ENCODE data around the gene RALGAPA2.

The RALGAPA2 gene

GRCh38 chr20:20362774-20363433 lies 349.5 kb downstream of the RALGAPA2 start:
- no peak for ATAC-seq
- TF ChIP-seq TOX (CRISPR knock-in tag; IDR thresholded peaks at IDR 0.05; ENCODE audit: borderline replicate concordance): no peak
- no peak for TF ChIP-seq SNAI2 (CRISPR knock-in tag; IDR thresholded peaks at IDR 0.05)
- TF ChIP-seq ZNF565 (CRISPR knock-in tag; conservative IDR thresholded peaks at IDR 0.05; ENCODE audit: low read depth): no peak
- TF ChIP-seq ZNF8 (CRISPR knock-in tag; IDR thresholded peaks at IDR 0.05): no peak
- no peak for TF ChIP-seq POU6F1 (CRISPR knock-in tag; IDR thresholded peaks at IDR 0.05; ENCODE audit: borderline replicate concordance, low read depth)
- TF ChIP-seq ZFP30 (CRISPR knock-in tag; IDR thresholded peaks at IDR 0.05): no peak
- TF ChIP-seq ISL1 (CRISPR knock-in tag; IDR thresholded peaks at IDR 0.05): no peak
- TF ChIP-seq PPARA (CRISPR knock-in tag; IDR thresholded peaks at IDR 0.05; ENCODE audit: borderline replicate concordance): no peak
- TF ChIP-seq ARNTL (CRISPR knock-in tag; IDR thresholded peaks at IDR 0.05; ENCODE audit: borderline replicate concordance, low read depth): no peak
- TF ChIP-seq ESRRG (CRISPR knock-in tag; IDR thresholded peaks at IDR 0.05): no peak
- no peak for TF ChIP-seq GLIS3 (CRISPR knock-in tag; IDR thresholded peaks at IDR 0.05)
- TF ChIP-seq CREB5 (CRISPR knock-in tag; IDR thresholded peaks at IDR 0.05; ENCODE audit: low read depth): no peak
- no peak for TF ChIP-seq ZNF70 (CRISPR knock-in tag; IDR thresholded peaks at IDR 0.05)

- ATAC-seq: peak; percentile 98
- TF ChIP-seq RARB (CRISPR knock-in tag; IDR thresholded peaks at IDR 0.05) (no peak), ZFP3 (CRISPR knock-in tag; IDR thresholded peaks at IDR 0.05) (no peak), GLIS3 (CRISPR knock-in tag; IDR thresholded peaks at IDR 0.05) (no peak), PATZ1 (CRISPR knock-in tag; IDR thresholded peaks at IDR 0.05; ENCODE audit: borderline replicate concordance) (no peak), TCF4 (CRISPR knock-in tag; IDR thresholded peaks at IDR 0.05; ENCODE audit: borderline replicate concordance) (no peak), ZNF565 (CRISPR knock-in tag; conservative IDR thresholded peaks at IDR 0.05; ENCODE audit: low read depth) (no peak), ZNF70 (CRISPR knock-in tag; IDR thresholded peaks at IDR 0.05) (no peak), SNAI2 (CRISPR knock-in tag; IDR thresholded peaks at IDR 0.05) (no peak), CSRNP3 (CRISPR knock-in tag; IDR thresholded peaks at IDR 0.05) (no peak), BACH2 (CRISPR knock-in tag; IDR thresholded peaks at IDR 0.05; ENCODE audit: borderline replicate concordance) (no peak), ZFP30 (CRISPR knock-in tag; IDR thresholded peaks at IDR 0.05) (no peak), ARNTL (CRISPR knock-in tag; IDR thresholded peaks at IDR 0.05; ENCODE audit: borderline replicate concordance, low read depth) (no peak), ZC3H10 (CRISPR knock-in tag; IDR thresholded peaks at IDR 0.05) (no peak)
These were observed 352.0 kb downstream of the RALGAPA2 start for GRCh38 chr20:20360464-20360863.

- ATAC-seq: no peak
- TF ChIP-seq ZFP30 (CRISPR knock-in tag; IDR thresholded peaks at IDR 0.05): no peak
- no peak for TF ChIP-seq BACH2 (CRISPR knock-in tag; IDR thresholded peaks at IDR 0.05; ENCODE audit: borderline replicate concordance)
- TF ChIP-seq TOX (CRISPR knock-in tag; IDR thresholded peaks at IDR 0.05; ENCODE audit: borderline replicate concordance): no peak
- TF ChIP-seq CSRNP3 (CRISPR knock-in tag; IDR thresholded peaks at IDR 0.05): no peak
- no peak for TF ChIP-seq ARNTL (CRISPR knock-in tag; IDR thresholded peaks at IDR 0.05; ENCODE audit: borderline replicate concordance, low read depth)
- no peak for TF ChIP-seq TCF4 (CRISPR knock-in tag; IDR thresholded peaks at IDR 0.05; ENCODE audit: borderline replicate concordance)
These were observed 352.8 kb downstream of the RALGAPA2 start for GRCh38 chr20:20359628-20360027.
